ENCODE measurements around the gene OTUB1.

The OTUB1 gene

GRCh38 chr11:64019106-64020037, 33.1 kb downstream of the OTUB1 start:
- no peak for TF ChIP-seq ZNF274 (IDR thresholded peaks at IDR 0.05; ENCODE audit: low read depth, low read length)
- H3K4me3 ChIP-seq (ENCODE audit: low read length) = no peak overlapping the region

- H3K4me3 ChIP-seq (ENCODE audit: low read length) = no peak overlapping the region
- no peak for TF ChIP-seq ZNF274 (IDR thresholded peaks at IDR 0.05; ENCODE audit: low read depth, low read length)
Measured at GRCh38 chr11:64020976-64021756, 34.9 kb downstream of the OTUB1 start.

GRCh38 chr11:64021757-64022093, 35.5 kb downstream of the OTUB1 start:
- TF ChIP-seq ZNF274 (IDR thresholded peaks at IDR 0.05; ENCODE audit: low read depth, low read length) = no peak
- no peak overlapping the region for H3K4me3 ChIP-seq (ENCODE audit: low read length)

- no peak for TF ChIP-seq ZNF274 (IDR thresholded peaks at IDR 0.05; ENCODE audit: low read depth, low read length)
- no peak overlapping the region for H3K4me3 ChIP-seq (ENCODE audit: low read length)
Measured at GRCh38 chr11:64022125-64022784, 36.0 kb downstream of the OTUB1 start.

GRCh38 chr11:64023712-64024710, 37.8 kb downstream of the OTUB1 start:
- H3K4me3 ChIP-seq (ENCODE audit: low read length) = no peak overlapping the region
- TF ChIP-seq ZNF274 (IDR thresholded peaks at IDR 0.05; ENCODE audit: low read depth, low read length) = no peak

GRCh38 chr11:64025205-64025604, 39.0 kb downstream of the OTUB1 start:
- TF ChIP-seq ZNF274 (IDR thresholded peaks at IDR 0.05; ENCODE audit: low read depth, low read length) = no peak
- no peak overlapping the region for H3K4me3 ChIP-seq (ENCODE audit: low read length)

- TF ChIP-seq ZNF274 (IDR thresholded peaks at IDR 0.05; ENCODE audit: low read depth, low read length) = no peak
Measured at GRCh38 chr11:64026575-64027205, 40.5 kb downstream of the OTUB1 start.

GRCh38 chr11:64027651-64028397, 41.6 kb downstream of the OTUB1 start:
- no peak overlapping the region for H3K4me3 ChIP-seq (ENCODE audit: low read length)

More at GRCh38 chr11:64026575-64027205, 40.5 kb downstream of the OTUB1 start:
- no peak overlapping the region for H3K4me3 ChIP-seq (ENCODE audit: low read length)

GRCh38 chr11:64028398-64029115, 42.3 kb downstream of the OTUB1 start:
- H3K4me3 ChIP-seq (ENCODE audit: low read length) = no peak overlapping the region

More at GRCh38 chr11:64027651-64028397, 41.6 kb downstream of the OTUB1 start:
- no peak for TF ChIP-seq ZNF274 (IDR thresholded peaks at IDR 0.05; ENCODE audit: low read depth, low read length)

GRCh38 chr11:64029773-64030172, 43.5 kb downstream of the OTUB1 start:
- H3K4me3 ChIP-seq (ENCODE audit: low read length) = no peak overlapping the region
- TF ChIP-seq ZNF274 (IDR thresholded peaks at IDR 0.05; ENCODE audit: low read depth, low read length) = no peak

More at GRCh38 chr11:64028398-64029115, 42.3 kb downstream of the OTUB1 start:
- no peak for TF ChIP-seq ZNF274 (IDR thresholded peaks at IDR 0.05; ENCODE audit: low read depth, low read length)

GRCh38 chr11:64031001-64031400, 44.8 kb downstream of the OTUB1 start:
- H3K4me3 ChIP-seq (ENCODE audit: low read length) = no peak overlapping the region
- TF ChIP-seq ZNF274 (IDR thresholded peaks at IDR 0.05; ENCODE audit: low read depth, low read length) = no peak

Measured in GM08714 (cell line).